Gastroesophageal sphincter (tissue), 3 donors: ENCODE data around the gene TSPO.

Experiments used
- CTCF ChIP-seq, 4 experiments: fragments of 200-600 bp in 2 of 4; fragments of 450-650 bp in 2 of 4; sonication (generic) in 1 of 4; IDR thresholded peaks; one replicate each; pipeline ENCODE4 v1.5.1; 2017 to 2019; ENCODE audit warnings: antibody characterized with exemption in 4 of 4, mild to moderate bottlenecking in 2 of 4, moderate library complexity in 2 of 4
- POLR2A ChIP-seq, 2 donors: fragments of 450-650 bp; IDR thresholded peaks; one replicate each; pipeline ENCODE4 v1.6.1; 2017; ENCODE audit warnings: antibody characterized with exemption in 2 of 2, mild to moderate bottlenecking in 2 of 2, moderate library complexity in 1 of 2
- POLR2AphosphoS5 ChIP-seq: sonication (generic); formaldehyde crosslinking; IDR thresholded peaks from one replicate; pipeline ENCODE4 v1.6.1; 2017; ENCODE audit warnings: antibody characterized with exemption

- TF ChIP-seq POLR2AphosphoS5 (no peak), CTCF (IDR thresholded peaks at IDR 0.05) (no peak), POLR2A (IDR thresholded peaks at IDR 0.05) (no peak)
These were observed 11.2 kb downstream of the TSPO start for GRCh38 chr22:43162412-43163150.
